GM23338 (cell line): ENCODE results near the gene UQCC2.

ENCODE experiments used
- CTCF ChIP-seq, 2 experiments: fragments of 200-600 bp in 1 of 2; sonication (generic) in 1 of 2; conservative IDR thresholded peaks; 2 replicates each; pipeline versions ENCODE4 v1.5.1 to v1.6.1; 2016 to 2017; ENCODE audit warnings: antibody characterized with exemption in 2 of 2, low read depth in 2 of 2, mild to moderate bottlenecking in 2 of 2, moderate library complexity in 1 of 2
- EZH2 ChIP-seq: fragments of 200-600 bp; sonication (generic); IDR thresholded peaks from one replicate; pipeline ENCODE4 v1.8.0; 2017; ENCODE audit warnings: antibody characterized with exemption, mild to moderate bottlenecking, low read depth; ENCODE audit not compliant: unreplicated experiment
- JUNB ChIP-seq: IDR thresholded peaks from one replicate; pipeline ENCODE4 v1.6.1; 2016; ENCODE audit warnings: antibody characterized with exemption; ENCODE audit not compliant: unreplicated experiment
- POLR2AphosphoS5 ChIP-seq: IDR thresholded peaks from 2 replicates; pipeline ENCODE4 v1.6.1; 2016; ENCODE audit warnings: antibody characterized with exemption, low read depth
- REST ChIP-seq: IDR thresholded peaks from one replicate; pipeline ENCODE4 v1.6.1; 2018; ENCODE audit warnings: antibody characterized with exemption; ENCODE audit not compliant: unreplicated experiment
- ZNF331 ChIP-seq: fragments of 250-450 bp; sonication (Bioruptor Pico); IDR thresholded peaks from 2 replicates; pipeline ENCODE4 v1.5.0; 2020; ENCODE audit warnings: low read depth, mild to moderate bottlenecking, moderate library complexity
- ZNF462 ChIP-seq: fragments of 250-450 bp; sonication (Bioruptor Pico); IDR thresholded peaks from 2 replicates; pipeline ENCODE4 v1.5.0; 2020; ENCODE audit warnings: mild to moderate bottlenecking, moderate library complexity

- TF ChIP-seq CTCF (conservative IDR thresholded peaks at IDR 0.05; ENCODE audit: low read depth in 2 of 2), result no peak
- no peak for TF ChIP-seq EZH2
- TF ChIP-seq ZNF462 (CRISPR knock-in tag), result no peak
- no peak for TF ChIP-seq JUNB
- no peak for TF ChIP-seq REST
- no peak for TF ChIP-seq ZNF331 (CRISPR knock-in tag)
- TF ChIP-seq POLR2AphosphoS5, result no peak
Measured at GRCh38 chr6:33663028-33663427, 48.5 kb downstream of the UQCC2 start.
